ENCODE results near the gene METTL27. TPM values are rescaled to one million over a fixed set of nuclear protein-coding genes. Genes with fewer than 3 reads are reported as not detected.

The METTL27 gene
- total RNA-seq, 4 donors from 2014 or later = 2.1 to 7.9 (median 2.4) TPM

DNA sequence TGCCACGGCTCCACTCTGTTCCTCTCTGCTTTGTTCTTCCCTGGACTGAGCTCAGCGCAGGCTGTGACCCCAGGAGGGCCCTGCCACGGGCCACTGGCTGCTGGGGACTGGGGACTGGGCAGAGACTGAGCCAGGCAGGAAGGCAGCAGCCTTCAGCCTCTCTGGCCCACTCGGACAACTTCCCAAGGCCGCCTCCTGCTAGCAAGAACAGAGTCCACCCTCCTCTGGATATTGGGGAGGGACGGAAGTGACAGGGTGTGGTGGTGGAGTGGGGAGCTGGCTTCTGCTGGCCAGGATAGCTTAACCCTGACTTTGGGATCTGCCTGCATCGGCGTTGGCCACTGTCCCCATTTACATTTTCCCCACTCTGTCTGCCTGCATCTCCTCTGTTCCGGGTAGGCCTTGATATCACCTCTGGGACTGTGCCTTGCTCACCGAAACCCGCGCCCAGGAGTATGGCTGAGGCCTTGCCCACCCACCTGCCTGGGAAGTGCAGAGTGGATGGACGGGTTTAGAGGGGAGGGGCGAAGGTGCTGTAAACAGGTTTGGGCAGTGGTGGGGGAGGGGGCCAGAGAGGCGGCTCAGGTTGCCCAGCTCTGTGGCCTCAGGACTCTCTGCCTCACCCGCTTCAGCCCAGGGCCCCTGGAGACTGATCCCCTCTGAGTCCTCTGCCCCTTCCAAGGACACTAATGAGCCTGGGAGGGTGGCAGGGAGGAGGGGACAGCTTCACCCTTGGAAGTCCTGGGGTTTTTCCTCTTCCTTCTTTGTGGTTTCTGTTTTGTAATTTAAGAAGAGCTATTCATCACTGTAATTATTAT lies 10.3 kb downstream of the METTL27 start:
- TF ChIP-seq, protein P1, sequence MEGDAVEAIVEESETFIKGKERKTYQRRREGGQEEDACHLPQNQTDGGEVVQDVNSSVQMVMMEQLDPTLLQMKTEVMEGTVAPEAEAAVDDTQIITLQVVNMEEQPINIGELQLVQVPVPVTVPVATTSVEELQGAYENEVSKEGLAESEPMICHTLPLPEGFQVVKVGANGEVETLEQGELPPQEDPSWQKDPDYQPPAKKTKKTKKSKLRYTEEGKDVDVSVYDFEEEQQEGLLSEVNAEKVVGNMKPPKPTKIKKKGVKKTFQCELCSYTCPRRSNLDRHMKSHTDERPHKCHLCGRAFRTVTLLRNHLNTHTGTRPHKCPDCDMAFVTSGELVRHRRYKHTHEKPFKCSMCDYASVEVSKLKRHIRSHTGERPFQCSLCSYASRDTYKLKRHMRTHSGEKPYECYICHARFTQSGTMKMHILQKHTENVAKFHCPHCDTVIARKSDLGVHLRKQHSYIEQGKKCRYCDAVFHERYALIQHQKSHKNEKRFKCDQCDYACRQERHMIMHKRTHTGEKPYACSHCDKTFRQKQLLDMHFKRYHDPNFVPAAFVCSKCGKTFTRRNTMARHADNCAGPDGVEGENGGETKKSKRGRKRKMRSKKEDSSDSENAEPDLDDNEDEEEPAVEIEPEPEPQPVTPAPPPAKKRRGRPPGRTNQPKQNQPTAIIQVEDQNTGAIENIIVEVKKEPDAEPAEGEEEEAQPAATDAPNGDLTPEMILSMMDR (IDR thresholded peaks at IDR 0.05; ENCODE audit: low read depth) = no peak

DNA sequence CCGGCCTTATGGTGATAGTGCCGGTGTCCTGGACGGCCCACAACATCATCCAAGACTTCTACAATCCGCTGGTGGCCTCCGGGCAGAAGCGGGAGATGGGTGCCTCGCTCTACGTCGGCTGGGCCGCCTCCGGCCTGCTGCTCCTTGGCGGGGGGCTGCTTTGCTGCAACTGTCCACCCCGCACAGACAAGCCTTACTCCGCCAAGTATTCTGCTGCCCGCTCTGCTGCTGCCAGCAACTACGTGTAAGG lies 10.8 kb downstream of the METTL27 start:
- TF ChIP-seq, protein P1 (IDR thresholded peaks at IDR 0.05; ENCODE audit: low read depth) = no peak

DNA sequence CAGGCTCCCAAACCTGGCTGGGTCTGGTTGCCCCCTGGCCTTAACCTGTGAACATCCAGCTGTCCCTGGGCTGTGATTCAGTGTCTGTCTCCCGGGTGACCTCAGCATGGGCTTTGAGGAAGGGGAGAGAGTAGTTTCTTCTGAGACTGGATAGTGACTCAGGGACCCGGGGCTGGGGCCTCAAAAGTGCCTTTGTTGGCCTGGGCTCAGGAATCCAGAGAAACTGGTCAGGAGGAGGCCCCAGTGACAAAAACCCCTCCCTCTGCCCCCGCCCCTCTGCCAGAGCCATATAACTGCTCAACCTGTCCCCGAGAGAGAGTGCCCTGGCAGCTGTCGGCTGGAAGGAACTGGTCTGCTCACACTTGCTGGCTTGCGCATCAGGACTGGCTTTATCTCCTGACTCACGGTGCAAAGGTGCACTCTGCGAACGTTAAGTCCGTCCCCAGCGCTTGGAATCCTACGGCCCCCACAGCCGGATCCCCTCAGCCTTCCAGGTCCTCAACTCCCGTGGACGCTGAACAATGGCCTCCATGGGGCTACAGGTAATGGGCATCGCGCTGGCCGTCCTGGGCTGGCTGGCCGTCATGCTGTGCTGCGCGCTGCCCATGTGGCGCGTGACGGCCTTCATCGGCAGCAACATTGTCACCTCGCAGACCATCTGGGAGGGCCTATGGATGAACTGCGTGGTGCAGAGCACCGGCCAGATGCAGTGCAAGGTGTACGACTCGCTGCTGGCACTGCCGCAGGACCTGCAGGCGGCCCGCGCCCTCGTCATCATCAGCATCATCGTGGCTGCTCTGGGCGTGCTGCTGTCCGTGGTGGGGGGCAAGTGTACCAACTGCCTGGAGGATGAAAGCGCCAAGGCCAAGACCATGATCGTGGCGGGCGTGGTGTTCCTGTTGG lies 11.4 kb downstream of the METTL27 start, which contains the start of gene CLDN4:
Gene CLDN4 (plus strand): TSS at position 316 of the 903 bp plus-strand sequence. CDS start 206 bp downstream, at position 522.
- TF ChIP-seq, protein P1 (IDR thresholded peaks at IDR 0.05; ENCODE audit: low read depth) = no peak

DNA sequence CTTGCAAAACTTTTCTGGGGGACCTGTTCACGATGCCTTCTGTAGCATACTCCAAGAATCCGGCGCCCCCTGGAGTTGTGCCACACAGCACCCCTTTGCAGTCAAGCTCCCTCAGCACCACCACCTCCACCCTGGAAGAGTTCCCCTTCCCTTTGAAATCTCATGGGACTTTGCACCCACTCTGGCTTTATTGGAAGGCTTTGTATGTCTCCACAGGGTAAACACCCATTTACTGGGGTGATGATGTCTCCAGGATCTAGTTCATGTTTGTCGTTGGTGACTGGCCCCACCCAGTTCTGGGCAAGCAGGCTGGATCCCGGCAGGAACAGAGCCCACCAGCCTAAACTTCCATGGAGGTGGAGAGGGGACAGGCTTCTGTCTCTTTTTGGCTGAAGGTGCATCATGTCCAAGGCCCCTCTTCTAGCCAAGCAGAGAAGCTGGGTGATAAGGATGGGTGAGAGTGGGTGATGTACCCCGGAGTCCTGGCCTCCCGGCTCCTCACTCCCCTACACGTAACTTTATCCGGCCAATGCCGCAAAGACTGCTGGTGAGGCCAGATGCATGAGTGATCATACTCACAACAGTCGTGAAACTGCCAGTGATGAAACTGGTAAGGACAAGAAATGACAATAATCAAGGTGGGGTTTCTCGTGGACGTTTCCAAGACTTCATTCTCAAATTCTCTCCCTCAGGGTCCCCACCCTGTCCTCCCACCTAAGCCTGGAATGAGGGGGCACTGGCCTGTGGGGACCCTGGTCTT lies 12.2 kb downstream of the METTL27 start:
- TF ChIP-seq, protein P1 (IDR thresholded peaks at IDR 0.05; ENCODE audit: low read depth) = no peak

DNA sequence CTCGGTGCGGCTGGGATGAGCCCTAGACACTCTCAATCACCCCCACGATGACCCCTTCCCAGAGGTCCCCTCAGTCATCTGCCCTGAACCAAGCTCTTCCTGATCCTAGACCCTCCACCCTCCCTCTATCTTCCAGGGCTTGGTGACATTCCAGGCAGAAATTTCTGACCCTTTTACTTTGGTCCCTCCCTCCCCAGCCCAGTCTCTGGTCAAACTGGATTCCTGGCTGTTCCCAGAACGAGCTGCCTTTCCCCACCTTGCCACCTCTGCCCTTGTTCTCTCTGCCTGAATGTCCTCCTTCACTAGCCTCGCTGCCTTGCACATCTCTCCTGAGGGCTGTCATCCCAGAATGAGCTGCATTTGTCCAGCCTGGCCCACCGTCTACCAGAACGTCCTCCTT lies 12.8 kb downstream of the METTL27 start:
- TF ChIP-seq, protein P1 (IDR thresholded peaks at IDR 0.05; ENCODE audit: low read depth) = no peak

DNA sequence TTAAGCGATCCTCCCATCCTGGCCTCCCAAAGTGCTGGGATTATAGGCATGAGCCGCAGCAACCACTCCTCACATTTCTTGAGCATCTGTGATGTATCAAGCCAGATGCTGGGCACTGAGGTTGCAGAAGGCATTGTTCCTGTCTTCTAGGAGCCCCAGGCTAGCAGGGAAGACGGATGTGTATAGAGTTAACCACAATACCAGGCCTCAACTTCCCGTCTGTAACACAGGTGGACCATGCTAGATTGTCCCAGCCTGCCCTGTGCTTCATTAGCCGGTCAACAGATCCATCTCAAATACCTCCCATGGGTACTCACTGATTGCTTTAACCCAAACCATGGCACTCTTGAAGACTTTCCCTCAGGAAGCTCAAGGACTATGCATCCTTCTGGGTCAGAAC lies 13.3 kb downstream of the METTL27 start:
- TF ChIP-seq, protein P1 (IDR thresholded peaks at IDR 0.05; ENCODE audit: low read depth) = no peak

Data from subcutaneous adipose tissue (tissue), 4 donors.